Endometrial microvascular endothelial cells (primary cell): ENCODE results near the gene POFUT1. TPM values are rescaled to one million over a fixed set of nuclear protein-coding genes. Genes with fewer than 3 reads are reported as not detected.

Experiments used
- in situ Hi-C: cut with HindIII; loops from 2 replicates; pipeline ENCODE4 v1.10.0; 2017; ENCODE audit warnings: low sequenced_read_pairs, low pct_unique_long_range_greater_than_20kb; ENCODE audit errors: inconsistent ontology term
- total RNA-seq: library from RNA; depleted of rRNA; stranded (reverse); fragments of >200 nt; gene quantifications from one replicate; pipeline ENCODE4 v1.2.3, GENCODE V29; 2015; ENCODE audit errors: inconsistent ontology term

Gene POFUT1
- total RNA-seq, 1 donor from 2014 or later, result 66.9 TPM

DNA sequence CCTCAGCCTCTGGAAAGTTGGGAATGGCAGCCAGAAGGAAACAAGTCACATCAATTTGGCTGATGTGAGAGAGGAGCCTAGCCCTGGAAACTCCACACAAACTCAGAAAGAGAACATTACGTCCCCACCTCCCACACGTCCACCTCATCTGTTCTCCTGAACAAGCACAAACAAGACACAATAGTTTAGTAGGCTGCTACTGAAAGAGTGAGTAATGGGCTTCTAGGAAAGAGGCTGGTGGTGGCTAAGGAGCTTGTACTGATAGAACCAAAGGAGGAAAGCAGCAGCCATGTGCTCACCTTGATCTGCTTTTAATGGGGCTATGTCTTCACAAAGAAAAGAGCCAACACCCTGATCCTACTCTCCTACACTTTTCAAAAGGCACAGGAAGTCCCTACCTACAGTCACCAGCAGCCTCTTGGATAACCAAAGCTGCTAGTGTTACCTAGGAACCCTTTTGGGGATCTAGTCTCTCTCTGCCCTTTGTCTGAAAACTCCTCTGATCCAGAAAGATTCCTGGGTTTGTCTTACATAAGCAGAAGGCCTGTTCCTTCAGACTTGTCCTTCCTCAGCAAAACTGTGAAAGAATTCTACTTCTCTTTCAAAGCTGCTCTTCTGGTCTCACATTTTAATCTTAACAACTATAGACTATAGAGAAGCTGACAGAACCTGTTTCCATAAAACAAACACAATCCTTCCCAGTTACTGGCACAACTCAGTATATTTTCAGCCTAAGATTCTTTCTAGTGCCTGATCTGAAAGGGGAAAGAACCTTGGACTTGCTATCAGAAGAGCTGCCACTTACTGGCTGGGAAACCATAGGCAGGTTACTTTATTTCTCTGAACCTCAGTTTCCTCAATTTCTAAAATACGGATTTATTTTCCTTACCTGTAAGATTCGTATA, 3.2 kb upstream of the POFUT1 start:
- in situ Hi-C loops, result no loop called here

DNA sequence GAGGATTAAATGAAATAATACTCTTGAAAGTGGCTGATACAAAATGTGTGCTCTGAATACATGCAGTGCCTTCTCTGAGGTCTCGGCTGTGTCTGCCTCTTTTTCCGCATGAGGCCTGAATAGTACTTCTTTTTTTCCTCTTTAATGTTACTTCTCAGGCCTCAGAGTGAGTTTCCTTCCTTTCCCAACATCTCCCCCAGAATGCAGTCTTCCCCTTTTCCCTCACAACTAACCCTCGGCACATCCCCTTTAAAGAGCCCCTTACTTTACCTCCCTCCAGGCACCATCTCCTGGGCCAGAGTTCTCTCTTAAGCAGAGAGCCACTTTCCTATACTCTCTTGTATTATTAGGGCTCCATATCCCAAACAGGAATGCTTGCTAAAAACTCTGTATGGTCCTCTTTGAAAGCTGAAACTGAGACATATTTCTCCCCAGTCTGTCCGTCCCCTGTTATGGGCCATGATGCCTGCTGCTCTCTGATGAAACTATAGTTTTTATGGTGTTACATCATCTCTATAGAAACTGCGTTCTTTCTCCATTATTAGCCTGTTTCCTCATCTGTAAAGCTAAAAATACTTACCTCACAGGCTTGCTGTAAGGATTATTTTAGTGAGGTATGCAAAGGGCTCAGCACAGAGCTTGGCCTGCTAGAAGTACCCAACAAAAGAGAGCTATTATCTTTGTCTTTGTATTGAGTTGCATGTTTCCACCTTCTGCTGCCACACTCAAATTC, 2.4 kb upstream of the POFUT1 start:
- in situ Hi-C loops, result no loop called here

DNA sequence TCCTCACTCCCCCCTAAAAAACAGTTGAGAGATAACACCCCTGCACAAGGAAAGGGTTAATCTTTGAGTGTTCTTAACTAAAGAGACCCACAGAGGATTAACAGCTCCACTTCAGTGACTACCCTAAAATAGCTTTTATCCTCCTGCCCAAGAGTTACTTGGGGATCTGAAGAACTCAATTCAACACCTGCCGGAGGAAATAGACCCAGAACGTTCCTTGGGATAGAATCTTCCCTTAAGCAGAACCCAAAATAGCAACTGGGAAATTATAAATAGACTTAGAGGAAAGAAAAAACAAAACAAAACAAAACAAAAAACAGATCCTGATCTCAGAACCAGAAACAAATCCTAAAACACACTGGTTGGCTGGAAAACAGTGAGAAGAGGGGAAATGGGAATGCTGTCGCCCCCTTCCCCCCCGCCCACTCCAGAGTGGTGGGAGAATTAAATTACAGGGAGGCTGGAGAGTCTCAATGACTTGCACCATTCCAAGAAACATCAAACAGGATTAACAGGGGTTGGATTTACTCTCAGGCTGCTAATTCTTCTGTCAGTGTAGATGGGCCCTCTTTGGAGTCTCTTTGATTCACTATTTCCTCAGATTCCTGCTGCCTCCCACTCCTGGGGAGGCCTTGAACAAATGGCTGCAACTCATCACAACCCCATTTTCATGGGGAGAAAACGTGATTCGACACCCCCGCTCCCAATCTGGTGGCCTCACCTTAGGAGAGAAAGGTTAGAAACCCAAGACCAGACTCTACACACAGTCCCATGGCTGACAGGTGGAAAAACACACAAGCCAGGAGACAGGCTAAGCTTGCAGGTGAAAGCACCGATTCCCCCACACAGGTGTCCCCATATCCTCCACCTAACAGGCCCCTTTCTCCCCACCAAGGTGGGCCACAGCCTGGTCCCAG, 1.6 kb upstream of the POFUT1 start:
- in situ Hi-C loops, result no loop called here

DNA sequence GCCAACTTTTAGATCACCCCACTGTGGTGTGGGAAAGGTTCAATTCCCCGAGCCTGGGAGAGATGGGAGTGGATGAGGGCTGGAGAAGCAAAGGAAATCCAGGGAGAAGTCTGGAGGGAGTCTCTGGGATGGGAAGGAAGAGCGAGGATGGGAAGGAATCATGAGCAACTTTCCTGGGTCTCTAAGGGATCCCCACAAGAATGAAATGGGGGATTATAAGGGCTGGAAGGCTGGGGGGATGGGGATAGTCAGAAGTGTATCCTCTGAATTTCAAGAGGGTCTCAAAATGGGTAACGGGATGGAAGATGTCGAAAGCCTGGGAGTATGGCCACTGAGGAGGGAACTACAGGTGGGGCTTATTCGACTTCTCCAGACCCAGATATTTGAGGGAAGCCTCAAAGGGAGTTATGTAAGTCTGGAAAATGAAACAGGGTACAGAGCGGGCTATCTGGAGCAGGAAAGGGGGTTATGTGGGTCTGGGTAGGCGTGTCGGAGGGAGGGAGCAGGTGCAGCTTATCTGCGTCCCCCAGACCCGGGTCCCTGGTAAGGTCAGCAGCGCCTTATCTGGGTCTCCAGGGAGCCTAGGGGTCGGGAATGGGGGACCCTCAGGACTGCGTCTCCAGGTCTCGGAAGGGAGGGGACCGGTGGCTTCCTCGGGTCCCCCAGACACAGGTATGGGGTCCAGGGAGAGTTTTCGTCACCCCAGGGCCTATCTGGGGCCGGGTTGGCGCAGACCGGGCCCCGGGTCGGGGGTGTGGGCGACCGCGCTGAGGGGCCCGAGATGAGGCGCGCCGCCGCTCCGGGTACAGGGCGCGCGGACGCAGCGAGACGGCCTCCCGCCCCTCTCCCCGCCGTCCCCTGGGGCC, 687 bp upstream of the POFUT1 start:
- in situ Hi-C loops, result no loop called here

DNA sequence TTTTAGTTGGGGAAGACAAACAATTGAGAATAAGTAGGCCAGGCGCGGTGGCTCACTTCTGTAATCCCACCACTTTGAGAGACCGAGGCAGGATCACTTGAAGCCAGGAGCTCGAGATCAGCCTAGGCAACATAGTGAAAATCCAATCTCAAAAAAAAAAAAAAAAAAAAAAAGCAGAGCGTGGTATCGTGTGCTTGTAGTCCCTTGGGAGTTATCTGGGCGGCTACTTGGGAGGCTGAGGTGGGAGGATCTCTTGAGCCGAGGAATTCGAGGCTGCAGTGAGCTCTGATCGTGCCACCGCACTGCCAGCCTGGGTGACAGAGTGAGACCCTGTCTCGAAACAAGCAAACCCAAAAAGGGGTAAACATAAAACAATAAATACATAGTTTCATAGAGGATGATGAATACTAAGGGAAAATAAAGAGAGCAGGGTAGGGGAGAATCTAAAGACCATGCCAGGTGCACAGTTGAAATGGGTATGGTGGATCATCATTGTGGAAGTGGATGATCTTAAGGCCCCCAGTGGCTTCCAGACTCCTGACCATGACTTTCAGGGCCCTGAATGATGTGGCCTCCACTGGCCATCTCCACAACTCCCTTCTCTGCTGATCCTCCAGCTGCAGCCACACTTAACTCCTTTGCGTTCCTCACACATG, 947 bp downstream of the POFUT1 start:
- in situ Hi-C loops, result no loop called here

DNA sequence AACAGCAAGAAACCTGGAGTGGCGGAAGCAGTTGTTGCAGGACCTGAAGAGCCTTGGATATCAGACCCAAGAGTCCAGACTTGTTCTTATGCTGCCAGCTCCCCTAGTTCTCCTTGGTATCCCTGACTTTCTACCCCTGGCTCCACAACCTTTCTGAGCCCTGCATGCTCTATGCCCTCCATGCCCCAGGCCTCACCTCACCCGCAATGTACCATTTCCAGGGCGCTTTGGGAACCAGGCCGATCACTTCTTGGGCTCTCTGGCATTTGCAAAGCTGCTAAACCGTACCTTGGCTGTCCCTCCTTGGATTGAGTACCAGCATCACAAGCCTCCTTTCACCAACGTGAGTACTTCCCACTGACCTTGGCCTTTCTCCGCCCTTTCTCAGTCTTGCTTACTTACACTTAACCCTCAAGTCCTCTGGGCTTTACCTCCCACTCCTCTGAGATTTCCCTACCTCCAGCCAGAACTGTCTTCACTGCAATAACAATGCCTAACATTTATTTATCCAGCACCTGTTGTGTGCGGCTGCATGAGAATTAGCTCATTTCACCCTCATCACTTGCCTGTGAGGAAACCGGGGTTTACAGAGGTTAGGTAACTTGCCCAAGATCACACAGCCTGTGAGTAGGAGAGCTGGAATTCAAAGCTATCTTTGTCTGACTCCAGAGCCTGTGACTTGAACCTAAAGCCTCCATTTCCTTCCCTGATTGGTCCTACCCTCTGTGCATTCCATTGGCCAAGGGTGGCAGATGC, 2.3 kb downstream of the POFUT1 start:
- in situ Hi-C loops, result no loop called here

DNA sequence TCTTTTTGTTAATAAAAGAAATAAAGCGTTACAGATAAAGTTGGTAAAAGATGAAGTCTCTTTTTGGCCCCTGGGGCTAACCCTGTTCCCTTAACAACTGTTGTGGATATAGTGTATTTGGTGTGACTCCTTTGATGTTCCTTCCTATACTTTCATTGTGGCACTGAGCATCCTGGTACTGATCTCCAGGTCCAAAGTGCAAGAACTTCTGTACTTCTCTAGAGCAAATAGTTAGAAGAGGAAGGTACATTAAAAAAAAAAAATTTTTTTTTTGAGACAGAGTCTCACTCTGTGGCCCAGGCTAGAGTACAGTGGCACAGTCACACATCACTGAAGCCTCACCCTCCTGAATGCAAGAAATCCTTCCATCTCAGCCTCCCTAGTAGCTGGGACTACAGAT, 6.2 kb downstream of the POFUT1 start:
- in situ Hi-C loops, result no loop called here

DNA sequence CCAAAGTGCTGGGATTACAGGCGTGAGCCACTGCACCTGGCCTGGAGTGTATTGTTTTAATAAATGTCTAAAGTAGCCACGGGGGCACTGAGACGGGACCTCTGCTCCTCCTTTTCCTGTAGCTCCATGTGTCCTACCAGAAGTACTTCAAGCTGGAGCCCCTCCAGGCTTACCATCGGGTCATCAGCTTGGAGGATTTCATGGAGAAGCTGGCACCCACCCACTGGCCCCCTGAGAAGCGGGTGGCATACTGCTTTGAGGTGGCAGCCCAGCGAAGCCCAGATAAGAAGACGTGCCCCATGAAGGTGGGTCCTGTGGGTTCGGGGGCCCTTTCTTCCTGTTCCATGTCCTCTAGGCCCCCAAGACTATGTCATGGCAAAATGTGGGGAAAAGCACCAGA, 7.5 kb downstream of the POFUT1 start:
- in situ Hi-C loops, result no loop called here

DNA sequence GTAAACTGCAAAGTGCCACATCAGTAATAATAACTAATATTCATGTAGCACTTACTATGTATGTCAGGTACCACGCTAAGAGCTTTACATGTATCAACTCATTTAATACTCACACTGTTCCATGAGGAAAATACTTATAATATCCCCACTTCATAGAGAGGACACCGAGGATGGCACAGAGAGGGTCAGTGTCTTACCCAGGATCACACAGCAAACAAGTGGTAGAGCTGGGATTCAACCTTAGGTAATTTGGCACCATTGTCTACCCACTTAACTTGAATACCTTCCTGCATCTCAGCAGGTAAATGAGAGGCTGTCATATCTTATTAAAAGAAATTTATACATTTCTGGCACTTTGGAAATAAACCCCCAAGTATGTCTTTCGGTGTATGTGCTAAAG, 8.0 kb downstream of the POFUT1 start:
- in situ Hi-C loops, result no loop called here

DNA sequence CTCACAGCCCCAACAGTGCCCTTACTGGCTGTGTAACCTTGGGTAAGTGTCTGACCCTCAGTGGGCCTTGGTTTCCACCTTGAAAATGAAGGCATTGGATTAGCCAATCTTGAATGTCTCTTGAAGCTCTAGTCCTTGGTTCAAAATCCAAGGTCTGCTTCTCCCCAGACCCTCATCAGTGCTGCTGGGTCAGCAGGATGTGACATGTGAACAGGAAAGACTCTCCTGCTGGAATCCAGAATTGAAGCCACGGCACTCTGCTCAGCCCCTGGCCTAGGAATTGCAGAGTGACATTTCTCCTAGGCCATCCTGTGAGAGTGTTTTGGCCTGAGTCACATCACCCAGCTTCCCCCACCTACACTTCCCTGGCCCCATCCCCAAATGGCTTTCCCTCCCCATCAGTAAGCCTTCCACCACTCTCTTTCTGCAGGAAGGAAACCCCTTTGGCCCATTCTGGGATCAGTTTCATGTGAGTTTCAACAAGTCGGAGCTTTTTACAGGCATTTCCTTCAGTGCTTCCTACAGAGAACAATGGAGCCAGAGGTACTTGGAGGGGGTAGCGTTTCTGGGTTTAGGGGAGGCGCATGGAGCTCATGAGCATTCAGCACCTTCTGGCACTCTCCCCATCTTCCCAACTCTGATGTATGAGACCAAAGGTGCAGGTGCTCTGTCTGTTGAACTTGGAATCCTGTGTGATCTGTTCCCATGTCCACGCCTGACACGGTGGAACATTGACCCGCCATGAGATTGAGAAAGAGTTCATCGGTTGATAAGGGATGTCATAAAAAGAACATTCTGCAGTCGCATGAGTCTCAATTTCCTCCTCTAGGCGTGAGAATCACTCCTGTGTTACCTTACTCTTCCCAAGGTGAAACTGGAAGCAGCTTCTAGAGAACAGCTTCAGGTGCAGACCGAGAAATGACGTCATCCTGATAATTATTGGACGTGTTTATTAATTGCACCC, 8.8 kb downstream of the POFUT1 start:
- in situ Hi-C loops, result no loop called here

DNA sequence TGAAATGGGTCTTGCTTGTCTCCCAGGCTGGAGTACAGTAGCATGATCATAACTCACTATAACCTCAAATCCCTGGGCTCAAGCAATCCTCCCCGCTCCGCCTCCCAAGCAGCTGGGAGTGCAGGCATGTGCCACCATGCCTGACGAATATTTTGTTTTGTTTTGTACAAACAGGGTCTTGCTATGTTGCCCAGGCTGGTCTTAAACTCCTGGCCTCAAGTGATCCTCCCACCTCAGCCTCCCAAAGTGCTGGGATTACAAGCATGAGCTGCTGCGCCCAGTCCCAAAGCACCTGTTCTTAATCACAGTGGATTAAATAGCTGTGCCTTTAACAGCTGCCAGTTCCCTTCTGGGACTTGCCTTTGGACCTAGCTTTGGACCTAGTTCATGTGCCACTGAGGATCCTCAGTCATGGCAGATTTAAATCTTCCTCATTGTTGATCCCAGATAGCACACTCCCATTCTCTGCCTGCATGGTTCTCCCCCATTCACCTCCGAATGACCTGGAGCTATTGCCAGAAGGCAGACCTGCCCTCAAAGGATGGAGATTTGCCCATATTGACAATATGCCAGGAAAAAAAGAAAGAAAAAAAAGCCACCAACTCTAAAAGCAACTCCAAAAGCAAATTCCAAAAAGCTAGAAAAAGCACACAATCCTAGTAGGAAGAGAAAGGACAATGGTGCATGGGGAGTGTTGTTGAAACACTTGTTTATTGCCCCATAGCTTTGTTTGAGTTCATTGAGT, 10.6 kb downstream of the POFUT1 start:
- in situ Hi-C loops, result no loop called here

DNA sequence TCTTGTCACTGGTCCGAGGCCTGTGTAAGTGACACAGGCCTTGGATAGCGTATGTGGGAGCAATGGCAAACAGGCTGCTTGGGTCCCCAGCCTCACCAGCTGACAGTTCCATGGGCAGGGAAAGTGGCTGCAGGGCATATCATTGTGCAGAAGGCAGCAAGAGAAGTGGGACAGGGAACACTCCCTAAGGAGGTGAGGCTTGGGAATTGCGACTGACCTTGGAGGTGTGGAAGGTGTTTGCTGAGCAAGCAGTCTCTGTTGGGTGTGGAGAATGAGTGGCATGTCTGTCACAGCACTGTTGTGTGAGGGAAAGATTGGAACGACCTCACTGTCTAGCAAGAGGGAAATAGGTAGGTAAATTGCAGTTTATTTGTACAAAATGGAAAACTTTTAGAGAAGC, 16.8 kb downstream of the POFUT1 start:
- in situ Hi-C loops, result no loop called here

DNA sequence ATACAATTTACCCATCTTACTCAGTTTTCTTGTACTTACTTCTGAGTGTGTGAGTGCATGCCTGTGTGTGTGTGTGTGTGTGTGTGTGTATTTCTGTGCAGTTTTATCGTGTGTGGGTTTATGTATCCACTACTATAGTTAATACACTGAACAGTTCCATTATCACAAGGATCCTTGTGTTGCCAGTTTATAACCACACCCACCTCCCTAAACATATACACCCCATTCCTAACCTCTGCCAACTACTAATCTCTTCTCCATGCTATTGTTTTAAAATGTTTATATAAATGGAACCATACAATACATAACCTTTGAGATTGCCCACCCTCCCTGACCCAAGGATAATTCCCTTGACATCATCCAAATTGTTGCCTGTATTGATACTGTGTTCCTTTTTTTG, 18.7 kb downstream of the POFUT1 start:
- in situ Hi-C loops, result no loop called here

DNA sequence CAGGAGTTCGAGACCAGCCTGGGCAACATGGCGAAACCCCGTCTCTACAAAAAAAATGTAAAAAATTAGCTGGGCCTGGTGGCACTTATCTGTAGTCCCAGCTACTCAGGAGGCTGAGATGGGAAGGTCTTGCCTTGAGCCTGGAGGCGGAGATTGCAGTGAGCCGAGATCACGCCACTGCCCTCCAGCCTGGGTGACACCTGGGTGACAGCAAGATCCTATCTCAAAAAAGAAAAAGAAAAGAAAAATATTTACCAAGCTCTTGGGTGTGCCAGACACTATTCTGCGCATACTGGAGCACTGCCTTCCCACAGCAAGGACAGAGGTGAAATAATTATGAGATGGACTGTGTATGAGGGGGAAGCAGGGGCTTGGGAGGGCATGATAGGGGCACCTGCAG, 19.6 kb downstream of the POFUT1 start:
- in situ Hi-C loops, result no loop called here
